ENCODE results near the gene TTC7B. TPM values are rescaled to one million over a fixed set of nuclear protein-coding genes. Genes with fewer than 3 reads are reported as not detected.

The TTC7B gene
- total RNA-seq, 1 donor from 2014 or later = 83.1 TPM

- H3K4me1 Mint-ChIP-seq (ENCODE audit: low read depth, unreplicated experiment) = no peaks in the 10 kb centered on the region
- TF ChIP-seq CTCF (IDR thresholded peaks at IDR 0.05; ENCODE audit: partially characterized antibody, unreplicated experiment) = no peak
- H3K36me3 Mint-ChIP-seq (ENCODE audit: unreplicated experiment) = peaks cover 4% of the 10 kb centered on the region
- peaks cover 2% of the 10 kb centered on the region for H3K27me3 Mint-ChIP-seq (ENCODE audit: unreplicated experiment)
- DNase-seq = no peak
- no peak overlapping the region for H3K4me3 Mint-ChIP-seq (ENCODE audit: unreplicated experiment)
- H3K9me3 Mint-ChIP-seq (ENCODE audit: unreplicated experiment) = no peaks in the 10 kb centered on the region
- no peak overlapping the region for H3K27ac Mint-ChIP-seq (ENCODE audit: unreplicated experiment)
These were observed 15.6 kb upstream of the TTC7B start for GRCh38 chr14:90831821-90832220.

- no peaks in the 10 kb centered on the region for H3K4me1 Mint-ChIP-seq (ENCODE audit: low read depth, unreplicated experiment)
These were observed 14.9 kb upstream of the TTC7B start for GRCh38 chr14:90830931-90831701.

GRCh38 chr14:90829677-90830076 lies 13.4 kb upstream of the TTC7B start:
- DNase-seq = no peak
- no peak overlapping the region for H3K27ac Mint-ChIP-seq (ENCODE audit: unreplicated experiment)
- H3K4me3 Mint-ChIP-seq (ENCODE audit: unreplicated experiment) = no peak overlapping the region
- TF ChIP-seq CTCF (IDR thresholded peaks at IDR 0.05; ENCODE audit: partially characterized antibody, unreplicated experiment) = no peak
- H3K27me3 Mint-ChIP-seq (ENCODE audit: unreplicated experiment) = peaks cover 2% of the 10 kb centered on the region
- H3K4me1 Mint-ChIP-seq (ENCODE audit: low read depth, unreplicated experiment) = no peaks in the 10 kb centered on the region
- H3K36me3 Mint-ChIP-seq (ENCODE audit: unreplicated experiment) = peaks cover 4% of the 10 kb centered on the region
- no peaks in the 10 kb centered on the region for H3K9me3 Mint-ChIP-seq (ENCODE audit: unreplicated experiment)

More at GRCh38 chr14:90830931-90831701, 14.9 kb upstream of the TTC7B start:
- H3K27ac Mint-ChIP-seq (ENCODE audit: unreplicated experiment) = no peak overlapping the region
- H3K9me3 Mint-ChIP-seq (ENCODE audit: unreplicated experiment) = no peaks in the 10 kb centered on the region
- TF ChIP-seq CTCF (IDR thresholded peaks at IDR 0.05; ENCODE audit: partially characterized antibody, unreplicated experiment) = no peak
- H3K36me3 Mint-ChIP-seq (ENCODE audit: unreplicated experiment) = peaks cover 4% of the 10 kb centered on the region
- no peak for DNase-seq
- H3K4me3 Mint-ChIP-seq (ENCODE audit: unreplicated experiment) = no peak overlapping the region
- peaks cover 2% of the 10 kb centered on the region for H3K27me3 Mint-ChIP-seq (ENCODE audit: unreplicated experiment)

GRCh38 chr14:90828642-90829487 lies 12.6 kb upstream of the TTC7B start:
- Mint-ChIP-seq H3K36me3 (ENCODE audit: unreplicated experiment) (peaks cover 8% of the 10 kb centered on the region), H3K27ac (ENCODE audit: unreplicated experiment) (no peak overlapping the region), H3K9me3 (ENCODE audit: unreplicated experiment) (no peaks in the 10 kb centered on the region), H3K4me3 (ENCODE audit: unreplicated experiment) (no peak overlapping the region), H3K27me3 (ENCODE audit: unreplicated experiment) (peaks cover 2% of the 10 kb centered on the region), H3K4me1 (ENCODE audit: low read depth, unreplicated experiment) (no peaks in the 10 kb centered on the region)
- TF ChIP-seq CTCF (IDR thresholded peaks at IDR 0.05; ENCODE audit: partially characterized antibody, unreplicated experiment) = no peak
- no peak for DNase-seq
